LoVo (cell line): ENCODE measurements around the gene SBSN.

ENCODE experiments used
- DNase-seq: peaks from one replicate; pipeline ENCODE4 v3.0.0-alpha.2; 2016; ENCODE audit warnings: low spot score

Gene SBSN

GRCh38 chr19:35528218-35529038, at the start of gene SBSN:
TSS of gene SBSN (minus strand) at chr19:35528311. CDS start at chr19:35528281, 30 bp downstream.
- DNase-seq: no peak

- no peak for DNase-seq
These were observed 43.4 kb upstream of the SBSN start for GRCh38 chr19:35571406-35571965.

- DNase-seq: no peak
These were observed 41.2 kb upstream of the SBSN start for GRCh38 chr19:35569281-35569781.

GRCh38 chr19:35566738-35567137, 38.6 kb upstream of the SBSN start:
- DNase-seq: no peak

GRCh38 chr19:35565016-35565856, 37.1 kb upstream of the SBSN start:
- no peak for DNase-seq

- DNase-seq: no peak
These were observed 35.2 kb upstream of the SBSN start, which contains the start of gene ATP4A for GRCh38 chr19:35563207-35563829. TSS of gene ATP4A (minus strand) at chr19:35563658. CDS start at chr19:35563629, 29 bp downstream.

GRCh38 chr19:35562776-35563175, 34.7 kb upstream of the SBSN start:
- no peak for DNase-seq

- DNase-seq: no peak
These were observed 34.2 kb upstream of the SBSN start for GRCh38 chr19:35562336-35562735.

- DNase-seq: no peak
These were observed 33.3 kb upstream of the SBSN start for GRCh38 chr19:35561436-35561835.

GRCh38 chr19:35560677-35561076, 32.6 kb upstream of the SBSN start:
- no peak for DNase-seq

GRCh38 chr19:35560271-35560670, 32.2 kb upstream of the SBSN start:
- DNase-seq: no peak

GRCh38 chr19:35559781-35560180, 31.7 kb upstream of the SBSN start:
- no peak for DNase-seq

GRCh38 chr19:35559281-35559659, 31.2 kb upstream of the SBSN start:
- no peak for DNase-seq

GRCh38 chr19:35558400-35559280, 30.5 kb upstream of the SBSN start:
- DNase-seq: no peak

GRCh38 chr19:35557539-35558399, 29.7 kb upstream of the SBSN start:
- no peak for DNase-seq

GRCh38 chr19:35556846-35557538, 28.9 kb upstream of the SBSN start:
- no peak for DNase-seq

- no peak for DNase-seq
These were observed 28.0 kb upstream of the SBSN start for GRCh38 chr19:35556025-35556590.

GRCh38 chr19:35555301-35556005, 27.3 kb upstream of the SBSN start:
- DNase-seq: peak; percentile 41
